K562 (cell line): ENCODE results near the gene SPTBN5. TPM values are rescaled to one million over a fixed set of nuclear protein-coding genes. Genes with fewer than 3 reads are reported as not detected.
A peak's percentile ranks its signal among the peaks of the same experiment; 100 is the strongest.

ENCODE experiments used
- ATAC-seq: fragments of 200-7000 bp; cut with Tn5 transposase; 3 replicates; pipeline ENCODE4 v1.9.1; 2020; ENCODE audit warnings: moderate library complexity
- BruUV-seq: library from RNA; stranded (reverse); fragments of 400-500 nt; replicated peaks from 2 replicates; lab custom pipeline; 2021; lab: Mats Ljungman, UMichigan
- CTCF ChIA-PET: fragments of 300-600 bp; formaldehyde crosslinking; extraction: SDS; loops from one replicate; lab custom pipeline; 2021; ENCODE audit warnings: low intra/inter-chr PET ratio; lab: Yijun Ruan, JAX
- POLR2A ChIA-PET: fragments of 300-600, 350-650 bp; sonication (Branson Sonifier 250); formaldehyde crosslinking; extraction: SDS; loops from one replicate; lab custom pipeline; 2021; ENCODE audit warnings: antibody characterized with exemption, inconsistent platforms; lab: Yijun Ruan, JAX
- DNase-seq, 4 experiments: peaks; one replicate each; pipeline versions ENCODE4 v3.0.0 to v3.0.0-alpha.2; 2011 to 2018; ENCODE audit warnings: low spot score in 3 of 4, mixed read lengths in 3 of 4; ENCODE audit errors: extremely low read depth in 1 of 4
- FAIRE-seq: peaks from 2 replicates; lab custom pipeline; 2011; peaks lifted over from hg19 to GRCh38; lab: Jason Lieb, UNC
- H2AFZ ChIP-seq: 2 replicates; pipeline ENCODE4 v1.6.0; 2011; ENCODE audit warnings: low read depth, low read length, control low read depth, inconsistent platforms
- H3K27ac ChIP-seq: fragments of 200-600 bp; 3 replicates; pipeline ENCODE4 v1.8.0; 2011; ENCODE audit warnings: low read depth, mild to moderate bottlenecking, control low read depth, inconsistent platforms, low read length, moderate library complexity, mixed read lengths; ENCODE audit errors: extremely low read depth
- H3K27me3 ChIP-seq, 2 experiments: fragments of 300-600 bp in 1 of 2; 2 replicates in 1 of 2; 3 replicates in 1 of 2; pipeline versions ENCODE4 v1.6.0 to v1.8.0; 2011; ENCODE audit warnings: inconsistent platforms in 2 of 2, low read length in 2 of 2, mild to moderate bottlenecking in 1 of 2, mixed read lengths in 1 of 2, moderate library complexity in 1 of 2; ENCODE audit not compliant: control insufficient read depth in 2 of 2, insufficient read depth in 2 of 2
- H3K36me3 ChIP-seq: fragments of 300-600 bp; 3 replicates; pipeline ENCODE4 v1.8.0; 2011; ENCODE audit warnings: mild to moderate bottlenecking, low read length, inconsistent platforms; ENCODE audit not compliant: control insufficient read depth, insufficient read depth
- H3K4me1 ChIP-seq, 2 experiments: fragments of 200-600 bp in 1 of 2; replicated peaks in 1 of 2; 2 replicates in 1 of 2; 3 replicates in 1 of 2; pipeline versions ENCODE4 v1.5.1 to v1.8.0; 2011; ENCODE audit warnings: inconsistent platforms in 2 of 2, low read length in 2 of 2, mild to moderate bottlenecking in 1 of 2, mixed read lengths in 1 of 2, moderate library complexity in 1 of 2; ENCODE audit not compliant: control insufficient read depth in 2 of 2, insufficient read depth in 2 of 2
- H3K4me2 ChIP-seq: 2 replicates; pipeline ENCODE4 v1.6.1; 2011; ENCODE audit warnings: low read length, control low read depth, inconsistent platforms, mixed read lengths; ENCODE audit not compliant: insufficient read depth
- H3K4me3 ChIP-seq: fragments of 200-600 bp; sonication (generic), shearing (Covaris generic); 2 replicates; pipeline ENCODE4 v1.5.1; 2016; ENCODE audit warnings: control low read depth, inconsistent platforms
- H3K79me2 ChIP-seq: fragments of 200-600 bp; 3 replicates; pipeline ENCODE4 v1.8.0; 2011; ENCODE audit warnings: low read length, inconsistent platforms; ENCODE audit not compliant: control insufficient read depth, insufficient read depth
- H3K9ac ChIP-seq, 2 experiments: 2 replicates each; pipeline versions ENCODE4 v1.6.0 to v1.6.1; 2011; ENCODE audit warnings: low read depth in 2 of 2, low read length in 2 of 2, control low read depth in 1 of 2, inconsistent platforms in 1 of 2, mild to moderate bottlenecking in 1 of 2, mixed read lengths in 1 of 2; ENCODE audit not compliant: insufficient read depth in 1 of 2
- H3K9me1 ChIP-seq: one replicate; pipeline ENCODE4 v1.6.0; 2011; ENCODE audit warnings: inconsistent platforms, mild to moderate bottlenecking, low read length, moderate library complexity; ENCODE audit not compliant: control insufficient read depth, insufficient read depth
- H3K9me3 ChIP-seq: replicated peaks from 2 replicates; pipeline ENCODE4 v1.5.1; 2011; ENCODE audit warnings: low read depth, low read length, inconsistent platforms; ENCODE audit not compliant: control insufficient read depth, insufficient read depth
- H4K20me1 ChIP-seq: replicated peaks from 2 replicates; pipeline ENCODE4 v1.6.1; 2011; ENCODE audit warnings: low read length, inconsistent platforms, mixed read lengths; ENCODE audit not compliant: control insufficient read depth, insufficient read depth
- SMARCA5 ChIP-seq: fragments of 450-650 bp; IDR thresholded peaks from 2 replicates; pipeline ENCODE4 v1.6.1; 2016
- ZNF445 ChIP-seq: fragments of 250-450 bp; sonication (Bioruptor Pico); IDR thresholded peaks from 2 replicates; pipeline ENCODE4 v1.4.0; 2020; ENCODE audit warnings: low read depth, mild to moderate bottlenecking, moderate library complexity
- WGBS: fragments of 100-300 bp; shearing (Covaris generic); methylation state at CpG from one replicate; pipeline ENCODE4 v1.1.6; 2016; ENCODE audit warnings: low coverage, mixed read lengths; ENCODE audit not compliant: insufficient coverage; ENCODE audit errors: missing lambda C conversion rate; 5-methylcytosine and 5-hydroxymethylcytosine counted together
- in situ Hi-C: fragments of 300-500 bp; cut with MboI; formaldehyde crosslinking; loops from 4 replicates; pipeline ENCODE4 v1.15.0; 2018; ENCODE audit warnings: inconsistent platforms, mixed read lengths
- intact Hi-C: fragments of 100-400 bp; cut with micrococcal nuclease; formaldehyde crosslinking; loops from 2 replicates; pipeline ENCODE4 v1.14.2; 2022
- polyA plus RNA-seq, 8 experiments: library from polyadenylated mRNA; depleted of rRNA in 4 of 8; stranded (reverse) in 5 of 8; unstranded in 3 of 8; fragments of >200 nt; fragmentation: Nextera tagmentation in 2 of 8; fragmentation: Illumina TruSeq in 1 of 8; extraction: Ambion mirVana in 2 of 8; extraction: Trizol in 1 of 8; gene quantifications; 2 replicates each; pipeline versions ENCODE4 v1.2.1 to v1.2.3, GENCODE V29; 2011 to 2014; ENCODE audit warnings: inconsistent platforms in 1 of 8, missing spikeins in 1 of 8
- total RNA-seq, 7 experiments: library from RNA; depleted of rRNA in 6 of 7; stranded (reverse); fragments of >200 nt in 6 of 7; fragmentation: Illumina TruSeq in 2 of 7; extraction: Trizol in 2 of 7; gene quantifications; 2 replicates each; pipeline versions ENCODE4 v1.2.1 to v1.2.3, GENCODE V29; 2011 to 2021; ENCODE audit warnings: low replicate concordance in 1 of 7
- TF ChIP-seq, protein P1 (sequence below): fragments of 250-450 bp; sonication (Bioruptor Pico); IDR thresholded peaks from 2 replicates; pipeline ENCODE4 v1.5.0; 2020; ENCODE audit warnings: mild to moderate bottlenecking

The SPTBN5 gene
- total and polyA plus RNA-seq, 9 of the 15 experiments (the other 6 are each of a cell fraction or from before 2014, with no cell fraction given) = 0.02 TPM; not detected in 8

DNA sequence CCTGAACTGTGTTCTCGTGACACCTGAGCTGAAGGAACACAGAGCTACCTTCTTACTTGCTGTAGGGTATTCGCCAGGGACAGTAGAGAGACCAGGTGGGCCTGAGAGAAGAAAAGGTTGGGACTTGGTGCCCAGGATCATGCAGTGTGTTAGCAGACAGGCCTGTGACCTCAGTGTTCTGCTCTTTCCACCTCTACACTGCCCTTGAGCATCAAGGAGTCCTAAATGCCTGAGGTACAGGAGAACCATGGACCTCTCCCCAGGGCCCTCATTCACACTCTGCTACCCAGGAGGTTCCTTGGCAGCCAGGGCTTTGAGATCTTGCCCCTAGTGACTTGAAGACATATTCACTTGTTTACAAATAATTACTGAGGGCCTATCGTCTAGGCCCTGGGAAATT, 88.1 kb downstream of the SPTBN5 start:
- no peaks in the 10 kb centered on the region for H3K36me3 ChIP-seq
- H3K27ac ChIP-seq = no peak overlapping the region
- DNase-seq (no peak), FAIRE-seq (no peak), ATAC-seq (no peak)
- H4K20me1 ChIP-seq = no peaks in the 10 kb centered on the region
- H3K27me3 ChIP-seq = no peaks in the 10 kb centered on the region
- H3K9ac ChIP-seq = peak overlapping the region in 1 of 2 experiments; percentile 31; a peak in 1 of 4 replicates
- no peaks in the 10 kb centered on the region for H3K79me2 ChIP-seq
- no TSS peak for BruUV-seq
- intact Hi-C loops (no loop called here), in situ Hi-C loops (loop anchor here (25.0 kb wide), 1 partner anchor 343 kb away; no protein-coding TSS in a partner anchor)
- CTCF ChIA-PET = no interaction called here
- H3K4me3 ChIP-seq = no peak overlapping the region
- H3K9me3 ChIP-seq = no peaks in the 10 kb centered on the region
- H3K4me1 ChIP-seq = 0 out of 5 replicates have a peak, but pooled peaks cover 0 to 3% of the 10 kb centered on the region in 2 experiments
- H3K4me2 ChIP-seq = no peak overlapping the region
- TF ChIP-seq, protein P1, sequence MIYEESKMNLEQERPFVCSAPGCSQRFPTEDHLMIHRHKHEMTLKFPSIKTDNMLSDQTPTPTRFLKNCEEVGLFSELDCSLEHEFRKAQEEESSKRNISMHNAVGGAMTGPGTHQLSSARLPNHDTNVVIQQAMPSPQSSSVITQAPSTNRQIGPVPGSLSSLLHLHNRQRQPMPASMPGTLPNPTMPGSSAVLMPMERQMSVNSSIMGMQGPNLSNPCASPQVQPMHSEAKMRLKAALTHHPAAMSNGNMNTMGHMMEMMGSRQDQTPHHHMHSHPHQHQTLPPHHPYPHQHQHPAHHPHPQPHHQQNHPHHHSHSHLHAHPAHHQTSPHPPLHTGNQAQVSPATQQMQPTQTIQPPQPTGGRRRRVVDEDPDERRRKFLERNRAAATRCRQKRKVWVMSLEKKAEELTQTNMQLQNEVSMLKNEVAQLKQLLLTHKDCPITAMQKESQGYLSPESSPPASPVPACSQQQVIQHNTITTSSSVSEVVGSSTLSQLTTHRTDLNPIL (CRISPR knock-in tag) = no peak
- 53% methylated on average over 3 of the region's 3 CpGs for WGBS
- no peak overlapping the region for H2AFZ ChIP-seq
- H3K9me1 ChIP-seq = no peaks in the 10 kb centered on the region
- POLR2A ChIA-PET = interaction anchor here (1.3 kb wide), 1 partner anchor 12 kb away, joined by 3 read pairs; no protein-coding TSS in a partner anchor

DNA sequence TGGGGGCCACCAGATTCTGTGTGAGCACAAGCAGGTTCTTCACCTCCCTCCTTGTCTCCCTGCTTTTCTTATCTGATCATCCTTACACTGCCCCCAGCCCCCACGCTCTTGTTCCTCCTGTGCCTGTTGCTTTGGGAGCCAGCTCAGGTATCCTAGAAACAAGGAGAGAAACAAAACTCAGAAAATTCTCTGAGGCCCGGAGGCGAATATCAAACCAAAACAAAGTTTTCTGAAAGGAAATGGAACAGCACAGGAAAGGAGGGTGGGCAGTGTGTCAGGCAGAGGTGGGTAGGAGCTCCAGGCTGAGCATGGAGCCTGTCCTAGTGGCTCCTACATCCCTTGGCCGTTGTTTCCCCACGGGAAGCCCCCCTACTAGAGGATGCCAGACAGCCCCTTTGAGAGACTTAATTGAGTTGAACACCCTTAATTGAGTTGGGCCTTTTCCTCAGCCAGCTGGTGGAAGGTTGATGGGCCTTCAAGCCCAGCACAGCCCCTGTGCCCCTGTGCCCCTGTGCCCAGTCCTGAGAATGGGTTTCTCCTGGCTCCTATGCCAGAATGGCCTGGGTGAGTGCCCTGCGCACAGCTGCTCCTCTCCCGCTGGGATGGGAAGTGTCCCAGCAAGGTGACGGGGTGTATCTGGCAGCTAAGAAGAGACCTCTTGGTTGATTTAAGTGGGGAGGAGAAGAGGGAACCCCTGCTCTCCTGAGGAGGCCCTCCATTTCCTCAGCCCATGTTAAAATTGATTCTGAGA, 88.8 kb downstream of the SPTBN5 start:
- H3K9ac ChIP-seq = no peak overlapping the region
- DNase-seq = peak in 1 of 4 experiments; percentile 31

More for the DNA sequence above, 88.8 kb downstream of the SPTBN5 start:
- Histone ChIP-seq H3K4me3 (no peak overlapping the region), H3K27me3 (no peaks in the 10 kb centered on the region), H4K20me1 (no peaks in the 10 kb centered on the region), H3K4me1 (0 out of 5 replicates have a peak, but pooled peaks cover 0 to 3% of the 10 kb centered on the region in 2 experiments), H2AFZ (no peak overlapping the region), H3K4me2 (no peak overlapping the region), H3K9me1 (no peaks in the 10 kb centered on the region), H3K36me3 (no peaks in the 10 kb centered on the region), H3K79me2 (no peaks in the 10 kb centered on the region), H3K9me3 (no peaks in the 10 kb centered on the region), H3K27ac (no peak overlapping the region)
- intact Hi-C loops = no loop called here
- CTCF ChIA-PET = no interaction called here
- in situ Hi-C loops = loop anchor here (25.0 kb wide), 1 partner anchor 343 kb away; no protein-coding TSS in a partner anchor
- TF ChIP-seq SMARCA5 = no peak
- no peak for TF ChIP-seq ZNF445 (CRISPR knock-in tag)
- 67% methylated on average over 8 of the region's 8 CpGs for WGBS
- no TSS peak for BruUV-seq
- ATAC-seq (no peak), FAIRE-seq (no peak)
- POLR2A ChIA-PET = interaction anchor here (1.3 kb wide), 1 partner anchor 11 kb away, joined by 3 read pairs; no protein-coding TSS in a partner anchor
